Measurements from ENCODE around the gene NR6A1.

GRCh38 chr9:124470726-124471125 lies 300.4 kb downstream of the NR6A1 start:
- TF ChIP-seq CTCF (IDR thresholded peaks at IDR 0.05; ENCODE audit: poor library complexity, severe bottlenecking) (no peak), RAD21 (conservative IDR thresholded peaks at IDR 0.05) (no peak), TAF1 (IDR thresholded peaks at IDR 0.05; ENCODE audit: low read depth) (no peak), EP300 (conservative IDR thresholded peaks at IDR 0.05; ENCODE audit: poor library complexity, severe bottlenecking) (no peak), EZH2 (IDR thresholded peaks at IDR 0.05; ENCODE audit: borderline replicate concordance, insufficient read depth, low read length, poor library complexity, severe bottlenecking) (no peak), REST (IDR thresholded peaks at IDR 0.05; ENCODE audit: borderline replicate concordance) (no peak), POLR2AphosphoS5 (IDR thresholded peaks at IDR 0.05) (no peak)
